Spleen (tissue), 7 donors: ENCODE results near the gene ENPP6.

ENCODE experiments used
- POLR2AphosphoS5 ChIP-seq, 3 donors: sonication (generic); formaldehyde crosslinking; IDR thresholded peaks; one replicate each; pipeline ENCODE4 v1.5.1; 2017; ENCODE audit warnings: antibody characterized with exemption in 3 of 3
- TF ChIP-seq, protein P1 (sequence below), 11 experiments: fragments of 200-600 bp in 7 of 11; fragments of 450-650 bp in 4 of 11; sonication (generic) in 4 of 11; IDR thresholded peaks in 8 of 11; conservative IDR thresholded peaks in 3 of 11; 1 replicate in 7 of 11; 2 replicates in 4 of 11; pipeline versions ENCODE4 v1.4.0 to v1.8.0; 2016 to 2021; ENCODE audit warnings: antibody characterized with exemption in 11 of 11, inconsistent platforms in 4 of 11, mild to moderate bottlenecking in 1 of 11
- donor health status: DM: no; HTN: no; CAD: no; lungs with moderate emphysema.
- donor health status: DM: no; HTN: no; CAD: no.
- donor health status: DM: no; HTN: no; CAD: no.

DNA sequence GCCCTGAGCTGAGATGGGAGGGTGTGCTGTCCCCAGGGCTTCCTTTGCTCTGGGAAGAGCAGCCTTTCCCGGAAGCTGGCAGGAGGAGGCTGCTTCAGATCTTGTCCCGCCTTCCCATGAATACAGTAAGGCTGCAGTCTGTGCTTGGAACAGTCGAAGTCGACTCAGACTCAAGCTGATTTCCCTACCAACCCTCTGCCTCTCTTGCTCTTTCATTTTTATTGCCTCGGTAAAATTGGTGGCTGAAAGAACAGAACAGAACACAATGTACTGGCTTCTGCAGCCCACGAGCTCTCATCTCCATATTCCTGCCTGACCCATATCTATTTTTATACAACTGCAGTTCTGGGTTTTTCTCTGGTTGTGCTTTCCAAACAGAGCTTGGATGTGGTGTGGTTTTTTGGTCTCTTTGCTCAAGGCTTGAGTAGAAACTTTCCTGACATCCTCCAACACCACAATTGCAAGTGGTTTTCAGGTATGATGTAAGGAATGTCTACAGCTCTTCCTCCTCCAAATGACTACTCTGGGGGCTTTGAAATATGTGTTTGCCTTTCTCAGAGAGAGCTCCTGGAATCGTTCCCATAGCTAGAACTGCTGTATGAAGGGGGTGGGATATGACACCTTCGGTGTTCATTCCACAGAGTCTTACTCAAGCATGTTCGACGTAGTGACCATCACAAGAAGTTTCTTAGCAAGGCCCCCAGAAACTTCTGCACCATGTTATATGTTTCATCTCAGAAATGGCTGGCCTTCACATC, 61.3 kb downstream of the ENPP6 start:
- TF ChIP-seq POLR2AphosphoS5 (IDR thresholded peaks at IDR 0.05), result no peak
- TF ChIP-seq, protein P1, sequence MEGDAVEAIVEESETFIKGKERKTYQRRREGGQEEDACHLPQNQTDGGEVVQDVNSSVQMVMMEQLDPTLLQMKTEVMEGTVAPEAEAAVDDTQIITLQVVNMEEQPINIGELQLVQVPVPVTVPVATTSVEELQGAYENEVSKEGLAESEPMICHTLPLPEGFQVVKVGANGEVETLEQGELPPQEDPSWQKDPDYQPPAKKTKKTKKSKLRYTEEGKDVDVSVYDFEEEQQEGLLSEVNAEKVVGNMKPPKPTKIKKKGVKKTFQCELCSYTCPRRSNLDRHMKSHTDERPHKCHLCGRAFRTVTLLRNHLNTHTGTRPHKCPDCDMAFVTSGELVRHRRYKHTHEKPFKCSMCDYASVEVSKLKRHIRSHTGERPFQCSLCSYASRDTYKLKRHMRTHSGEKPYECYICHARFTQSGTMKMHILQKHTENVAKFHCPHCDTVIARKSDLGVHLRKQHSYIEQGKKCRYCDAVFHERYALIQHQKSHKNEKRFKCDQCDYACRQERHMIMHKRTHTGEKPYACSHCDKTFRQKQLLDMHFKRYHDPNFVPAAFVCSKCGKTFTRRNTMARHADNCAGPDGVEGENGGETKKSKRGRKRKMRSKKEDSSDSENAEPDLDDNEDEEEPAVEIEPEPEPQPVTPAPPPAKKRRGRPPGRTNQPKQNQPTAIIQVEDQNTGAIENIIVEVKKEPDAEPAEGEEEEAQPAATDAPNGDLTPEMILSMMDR (IDR thresholded peaks at IDR 0.05 in 8 of 11, conservative IDR thresholded peaks at IDR 0.05 in 3 of 11), result no peak
